Cardiac muscle cell (in vitro differentiated cells and primary cell): ENCODE data around the gene RSAD2. TPM values are rescaled to one million over a fixed set of nuclear protein-coding genes. Genes with fewer than 3 reads are reported as not detected.

ENCODE experiments used
- DNase-seq, 2 donors: peaks; one replicate each; pipeline versions ENCODE4 v3.0.0 to v3.0.0-alpha.2; 2010 to 2017; ENCODE audit warnings: low read depth in 1 of 2, low spot score in 1 of 2
- H3K27ac ChIP-seq: fragments of 200-600 bp; sonication (generic); 2 replicates; pipeline ENCODE4 v1.5.1; 2016
- H3K27me3 ChIP-seq: fragments of 200-600 bp; sonication (generic); 2 replicates; pipeline ENCODE4 v1.6.0; 2016; ENCODE audit warnings: control low read depth
- H3K36me3 ChIP-seq: fragments of 200-600 bp; sonication (generic); 2 replicates; pipeline ENCODE4 v1.5.1; 2016; ENCODE audit warnings: control low read depth
- H3K4me1 ChIP-seq: fragments of 200-600 bp; sonication (generic); 2 replicates; pipeline ENCODE4 v1.8.1; 2017; ENCODE audit warnings: low read depth, mild to moderate bottlenecking, mixed run types
- H3K4me3 ChIP-seq: fragments of 200-600 bp; sonication (generic); 2 replicates; pipeline ENCODE4 v1.5.1; 2016; ENCODE audit warnings: mild to moderate bottlenecking
- H3K9me3 ChIP-seq: fragments of 200-600 bp; sonication (generic); 2 replicates; pipeline ENCODE4 v1.5.1; 2017; ENCODE audit warnings: low read depth, mild to moderate bottlenecking, control low read depth
- polyA plus RNA-seq: library from polyadenylated mRNA; unstranded; fragments of >200 nt; fragmentation: Nextera tagmentation; extraction: Ambion mirVana; gene quantifications from 2 replicates; pipeline ENCODE4 v1.2.1, GENCODE V29; 2016
- total RNA-seq: library from RNA; depleted of rRNA; stranded (reverse); fragments of >200 nt; gene quantifications from 2 replicates; pipeline ENCODE4 v1.2.3, GENCODE V29; 2016
- TF ChIP-seq, protein P1 (sequence below): IDR thresholded peaks from 2 replicates; pipeline ENCODE4 v1.5.1; 2012; ENCODE audit warnings: low read depth, mild to moderate bottlenecking, low read length

The RSAD2 gene
- total and polyA plus RNA-seq, 2 experiments from 2014 or later, result 0.12 to 0.65 TPM

DNA sequence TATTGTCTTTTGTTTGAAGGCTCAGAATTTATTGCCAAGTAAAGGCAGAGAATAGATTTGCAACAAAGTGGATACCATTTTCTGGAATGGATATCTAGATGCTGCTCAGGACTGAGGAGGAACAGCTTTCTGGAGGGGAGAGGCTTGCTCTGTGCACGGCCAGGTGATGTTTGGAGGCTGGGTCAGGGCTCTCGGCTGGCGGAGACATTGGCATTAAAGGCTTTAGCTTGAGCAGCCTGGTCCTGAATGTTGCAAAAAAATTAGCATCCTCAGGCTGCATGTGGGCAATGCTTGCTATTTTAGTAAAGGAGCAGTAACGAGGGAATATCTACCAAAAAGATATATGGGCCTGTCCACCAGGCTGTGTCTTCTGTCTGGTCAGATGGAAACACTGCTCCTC lies 60.0 kb downstream of the RSAD2 start:
- no peaks in the 10 kb centered on the region for H3K27me3 ChIP-seq
- no peak for DNase-seq
- H3K36me3 ChIP-seq, result no peaks in the 10 kb centered on the region
- H3K4me3 ChIP-seq, result no peak overlapping the region
- no peak overlapping the region for H3K27ac ChIP-seq
- TF ChIP-seq, protein P1, sequence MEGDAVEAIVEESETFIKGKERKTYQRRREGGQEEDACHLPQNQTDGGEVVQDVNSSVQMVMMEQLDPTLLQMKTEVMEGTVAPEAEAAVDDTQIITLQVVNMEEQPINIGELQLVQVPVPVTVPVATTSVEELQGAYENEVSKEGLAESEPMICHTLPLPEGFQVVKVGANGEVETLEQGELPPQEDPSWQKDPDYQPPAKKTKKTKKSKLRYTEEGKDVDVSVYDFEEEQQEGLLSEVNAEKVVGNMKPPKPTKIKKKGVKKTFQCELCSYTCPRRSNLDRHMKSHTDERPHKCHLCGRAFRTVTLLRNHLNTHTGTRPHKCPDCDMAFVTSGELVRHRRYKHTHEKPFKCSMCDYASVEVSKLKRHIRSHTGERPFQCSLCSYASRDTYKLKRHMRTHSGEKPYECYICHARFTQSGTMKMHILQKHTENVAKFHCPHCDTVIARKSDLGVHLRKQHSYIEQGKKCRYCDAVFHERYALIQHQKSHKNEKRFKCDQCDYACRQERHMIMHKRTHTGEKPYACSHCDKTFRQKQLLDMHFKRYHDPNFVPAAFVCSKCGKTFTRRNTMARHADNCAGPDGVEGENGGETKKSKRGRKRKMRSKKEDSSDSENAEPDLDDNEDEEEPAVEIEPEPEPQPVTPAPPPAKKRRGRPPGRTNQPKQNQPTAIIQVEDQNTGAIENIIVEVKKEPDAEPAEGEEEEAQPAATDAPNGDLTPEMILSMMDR, result no peak
- no peaks in the 10 kb centered on the region for H3K9me3 ChIP-seq
- no peaks in the 10 kb centered on the region for H3K4me1 ChIP-seq

DNA sequence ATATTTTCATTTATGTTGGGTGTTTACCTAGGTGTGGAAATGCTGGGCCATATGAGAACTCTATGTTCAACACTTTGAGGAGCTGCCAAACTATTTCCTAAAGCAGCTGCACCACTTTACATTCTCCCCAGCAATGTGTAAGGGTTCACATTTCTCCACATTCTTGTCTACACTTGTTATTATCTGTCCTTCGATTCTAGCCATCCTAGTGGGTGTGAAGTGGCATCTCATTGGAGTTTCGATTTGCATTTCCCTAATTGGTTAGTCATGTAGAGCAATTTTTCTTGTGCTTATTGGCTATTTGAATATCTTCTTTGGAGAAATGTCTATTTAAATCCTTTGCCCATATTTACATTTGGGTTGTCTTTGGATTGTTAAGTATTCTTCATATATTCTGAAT lies 61.5 kb downstream of the RSAD2 start:
- Histone ChIP-seq H3K4me1 (no peaks in the 10 kb centered on the region), H3K27me3 (no peaks in the 10 kb centered on the region), H3K36me3 (no peaks in the 10 kb centered on the region), H3K4me3 (no peak overlapping the region), H3K9me3 (no peaks in the 10 kb centered on the region), H3K27ac (no peak overlapping the region)
- TF ChIP-seq, protein P1, result no peak
- no peak for DNase-seq

DNA sequence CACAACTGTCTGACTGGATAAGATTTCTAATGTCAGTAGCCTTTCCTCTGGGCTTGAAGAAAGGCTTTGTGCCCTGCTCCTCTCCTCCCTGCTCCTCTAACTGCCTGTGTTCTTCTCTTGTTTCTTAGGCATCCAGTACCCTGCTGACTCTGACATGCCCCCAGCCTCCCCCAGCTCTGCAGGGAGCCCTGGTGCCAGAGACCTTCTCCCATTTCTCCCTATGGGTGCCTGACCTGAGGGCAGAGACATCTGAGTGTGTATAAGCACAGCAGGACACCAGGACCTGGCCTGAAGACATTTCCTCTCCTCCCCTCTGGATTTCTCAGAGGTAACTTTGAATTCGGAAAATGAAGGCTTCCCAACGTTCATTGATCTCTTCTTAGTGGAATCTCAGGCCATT lies 63.2 kb downstream of the RSAD2 start:
- H3K9me3 ChIP-seq, result no peaks in the 10 kb centered on the region
- no peak overlapping the region for H3K27ac ChIP-seq
- no peaks in the 10 kb centered on the region for H3K4me1 ChIP-seq
- no peaks in the 10 kb centered on the region for H3K27me3 ChIP-seq
- H3K4me3 ChIP-seq, result no peak overlapping the region
- TF ChIP-seq, protein P1, result no peak
- DNase-seq, result no peak
- H3K36me3 ChIP-seq, result no peaks in the 10 kb centered on the region

DNA sequence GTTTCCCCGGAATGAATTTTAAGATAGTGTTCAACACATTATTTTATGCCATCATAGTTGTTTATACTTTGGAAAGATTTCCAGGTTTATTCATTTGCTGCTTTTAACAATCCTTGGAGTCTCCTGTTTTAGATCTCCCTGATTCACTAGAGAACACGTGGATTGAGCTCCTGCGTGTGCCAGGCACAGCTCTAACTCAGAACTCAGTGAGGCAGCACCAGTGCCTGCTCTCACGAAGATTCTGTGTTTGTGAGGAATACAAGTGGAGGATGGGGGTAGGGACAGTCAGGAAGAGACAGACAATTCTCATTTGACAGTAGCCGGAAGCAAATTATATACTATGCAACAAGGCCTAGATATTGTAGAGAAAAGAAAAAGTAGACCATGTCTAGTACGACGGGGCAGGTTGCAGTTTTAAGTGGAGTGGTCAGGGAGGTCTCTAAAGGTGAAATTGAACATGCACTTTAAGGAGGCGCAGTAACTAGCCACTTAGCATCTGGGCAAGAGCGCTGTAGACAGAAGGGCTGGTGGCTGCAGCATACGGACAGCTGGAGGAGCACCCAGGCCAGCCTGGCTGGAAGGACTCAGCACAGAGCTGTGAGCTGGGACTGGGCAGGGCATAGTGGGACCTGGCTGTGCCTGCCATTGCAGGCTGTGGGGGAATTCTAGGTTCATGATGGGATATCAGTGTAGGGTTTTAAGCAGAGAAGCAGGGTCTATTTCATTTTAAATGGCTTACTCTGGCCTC lies 63.9 kb downstream of the RSAD2 start:
- DNase-seq, result no peak
- H3K4me3 ChIP-seq, result no peak overlapping the region
- H3K27ac ChIP-seq, result no peak overlapping the region
- H3K36me3 ChIP-seq, result no peaks in the 10 kb centered on the region
- H3K27me3 ChIP-seq, result no peaks in the 10 kb centered on the region
- H3K4me1 ChIP-seq, result no peaks in the 10 kb centered on the region
- H3K9me3 ChIP-seq, result no peaks in the 10 kb centered on the region
- TF ChIP-seq, protein P1, result no peak

- TF ChIP-seq, protein P1, result no peak
Observed at GRCh38 chr2:6942848-6943247, 65.3 kb downstream of the RSAD2 start.

GRCh38 chr2:6943523-6943922 lies 65.9 kb downstream of the RSAD2 start:
- TF ChIP-seq, protein P1, result no peak
- Histone ChIP-seq H3K36me3 (no peaks in the 10 kb centered on the region), H3K4me3 (no peak overlapping the region), H3K9me3 (no peaks in the 10 kb centered on the region), H3K4me1 (no peaks in the 10 kb centered on the region), H3K27me3 (no peaks in the 10 kb centered on the region), H3K27ac (no peak overlapping the region)
- DNase-seq, result no peak

More at GRCh38 chr2:6942848-6943247, 65.3 kb downstream of the RSAD2 start:
- Histone ChIP-seq H3K4me3 (no peak overlapping the region), H3K9me3 (no peaks in the 10 kb centered on the region), H3K4me1 (no peaks in the 10 kb centered on the region), H3K36me3 (no peaks in the 10 kb centered on the region), H3K27me3 (no peaks in the 10 kb centered on the region), H3K27ac (no peak overlapping the region)
- DNase-seq, result no peak
